WTC11 (cell line): ENCODE results near the gene NCKAP5. TPM values are rescaled to one million over a fixed set of nuclear protein-coding genes. Genes with fewer than 3 reads are reported as not detected.

Experiments
- ATAC-seq: fragments of 200-7000 bp; cut with Tn5 transposase; 2 replicates; pipeline ENCODE4 v1.10.0; 2021; ENCODE audit warnings: mild to moderate bottlenecking, moderate library complexity
- CTCF ChIA-PET: fragments of 300-600 bp; sonication (Branson Sonifier 250); formaldehyde crosslinking; loops from one replicate; lab custom pipeline; 2021; ENCODE audit warnings: antibody characterized with exemption; lab: Charles Lee
- POLR2A ChIA-PET: fragments of 350-600 bp; sonication (Branson Sonifier 250); formaldehyde crosslinking; loops from one replicate; lab custom pipeline; 2021; ENCODE audit warnings: antibody characterized with exemption; lab: Charles Lee
- DNase-seq: peaks from one replicate; pipeline ENCODE4 v3.0.0; 2021; ENCODE audit warnings: low spot score
- H3K27ac Mint-ChIP-seq: 2 replicates; pipeline ENCODE4 v1.8.0; 2021; ENCODE audit warnings: mixed read lengths
- H3K27me3 Mint-ChIP-seq: 2 replicates; pipeline ENCODE4 v1.8.0; 2021; ENCODE audit warnings: low read depth, mild to moderate bottlenecking, moderate library complexity, mixed read lengths
- H3K36me3 Mint-ChIP-seq: 2 replicates; pipeline ENCODE4 v1.8.0; 2021; ENCODE audit warnings: mixed read lengths
- H3K4me1 Mint-ChIP-seq: 2 replicates; pipeline ENCODE4 v1.8.0; 2022; ENCODE audit warnings: mixed read lengths
- H3K4me3 Mint-ChIP-seq: 2 replicates; pipeline ENCODE4 v1.8.0; 2021; ENCODE audit warnings: mild to moderate bottlenecking, moderate library complexity, mixed read lengths
- H3K9me3 Mint-ChIP-seq: 2 replicates; pipeline ENCODE4 v1.8.0; 2021; ENCODE audit warnings: mixed read lengths
- ARID4B ChIP-seq: sonication (generic); formaldehyde crosslinking; IDR thresholded peaks from 2 replicates; pipeline ENCODE4 v1.8.0; 2023; ENCODE audit warnings: missing genetic modification reagents, mild to moderate bottlenecking, borderline replicate concordance
- ATF3 ChIP-seq: sonication (generic); formaldehyde crosslinking; conservative IDR thresholded peaks from 2 replicates; pipeline ENCODE4 v1.8.1; 2022; ENCODE audit warnings: mild to moderate bottlenecking, missing genetic modification reagents
- CDX4 ChIP-seq: fragments of 250-450 bp; sonication (Bioruptor Pico); IDR thresholded peaks from 2 replicates; pipeline ENCODE4 v1.9.0; 2021; ENCODE audit warnings: moderate library complexity, mild to moderate bottlenecking, inconsistent platforms, borderline replicate concordance
- FOXK1 ChIP-seq: sonication (generic); formaldehyde crosslinking; IDR thresholded peaks from 2 replicates; pipeline ENCODE4 v1.8.0; 2022; ENCODE audit warnings: mild to moderate bottlenecking, moderate library complexity, missing genetic modification reagents
- FOXP1 ChIP-seq: sonication (generic); formaldehyde crosslinking; IDR thresholded peaks from 2 replicates; pipeline ENCODE4 v1.8.0; 2022; ENCODE audit warnings: missing genetic modification reagents, mild to moderate bottlenecking, moderate library complexity, borderline replicate concordance
- GABPB1 ChIP-seq: sonication (generic); formaldehyde crosslinking; IDR thresholded peaks from 2 replicates; pipeline ENCODE4 v1.8.1; 2023; ENCODE audit warnings: mild to moderate bottlenecking, missing genetic modification reagents
- HMGA2 ChIP-seq: fragments of 250-450 bp; sonication (Bioruptor Pico); IDR thresholded peaks from 2 replicates; pipeline ENCODE4 v1.4.0; 2021; ENCODE audit warnings: mild to moderate bottlenecking, moderate library complexity
- IRF1 ChIP-seq: sonication (generic); formaldehyde crosslinking; IDR thresholded peaks from 2 replicates; pipeline ENCODE4 v1.8.0; 2023; ENCODE audit warnings: missing genetic modification reagents
- MAX ChIP-seq: sonication (generic); formaldehyde crosslinking; IDR thresholded peaks from 2 replicates; pipeline ENCODE4 v1.8.0; 2022; ENCODE audit warnings: mild to moderate bottlenecking, missing genetic modification reagents
- NR2C2 ChIP-seq: sonication (generic); formaldehyde crosslinking; IDR thresholded peaks from 2 replicates; pipeline ENCODE4 v1.8.0; 2022; ENCODE audit warnings: mild to moderate bottlenecking, missing genetic modification reagents
- PRDM15 ChIP-seq: sonication (generic); formaldehyde crosslinking; IDR thresholded peaks from 2 replicates; pipeline ENCODE4 v1.8.0; 2022; ENCODE audit warnings: missing genetic modification reagents
- PRRX2 ChIP-seq: fragments of 250-450 bp; sonication (Bioruptor Pico); IDR thresholded peaks from 2 replicates; pipeline ENCODE4 v1.8.0; 2021; ENCODE audit warnings: mild to moderate bottlenecking
- RELA ChIP-seq: sonication (generic); formaldehyde crosslinking; IDR thresholded peaks from 2 replicates; pipeline ENCODE4 v1.8.1; 2022; ENCODE audit warnings: missing genetic modification reagents, mild to moderate bottlenecking, borderline replicate concordance
- RORB ChIP-seq: fragments of 250-450 bp; sonication (Bioruptor Pico); IDR thresholded peaks from 2 replicates; pipeline ENCODE4 v1.9.0; 2021; ENCODE audit warnings: mild to moderate bottlenecking
- SP1 ChIP-seq: sonication (generic); formaldehyde crosslinking; conservative IDR thresholded peaks from 2 replicates; pipeline ENCODE4 v1.8.1; 2022; ENCODE audit warnings: missing genetic modification reagents
- ZNF138 ChIP-seq: sonication (generic); formaldehyde crosslinking; conservative IDR thresholded peaks from 2 replicates; pipeline ENCODE4 v1.8.1; 2022; ENCODE audit warnings: mild to moderate bottlenecking, moderate library complexity, missing genetic modification reagents
- ZNF396 ChIP-seq: fragments of 250-450 bp; sonication (Bioruptor Pico); IDR thresholded peaks from 2 replicates; pipeline ENCODE4 v1.8.0; 2021; ENCODE audit warnings: mild to moderate bottlenecking, moderate library complexity, borderline replicate concordance
- ZNF425 ChIP-seq: fragments of 250-450 bp; sonication (Bioruptor Pico); conservative IDR thresholded peaks from 2 replicates; pipeline ENCODE4 v1.9.0; 2021; ENCODE audit warnings: mild to moderate bottlenecking
- total RNA-seq: library from RNA; stranded (reverse); gene quantifications from 3 replicates; pipeline ENCODE4 v1.2.3, GENCODE V29; 2021

The NCKAP5 gene
- total RNA-seq, 1 experiment from 2014 or later = 0.55 TPM

GRCh38 chr2:133513893-133514292, 54.4 kb downstream of the NCKAP5 start:
- no peaks in the 10 kb centered on the region for H3K36me3 Mint-ChIP-seq
- peaks cover 2% of the 10 kb centered on the region for H3K27me3 Mint-ChIP-seq
- no peak for DNase-seq
- POLR2A ChIA-PET = no interaction called here
- TF ChIP-seq PRRX2 (no peak), ATF3 (CRISPR knock-in tag) (no peak), ARID4B (CRISPR knock-in tag) (no peak), ZNF425 (CRISPR knock-in tag) (no peak), GABPB1 (CRISPR knock-in tag) (no peak)
- no peak for ATAC-seq
- CTCF ChIA-PET = no interaction called here
- no peaks in the 10 kb centered on the region for H3K4me1 Mint-ChIP-seq
- no peak overlapping the region for H3K4me3 Mint-ChIP-seq
- H3K27ac Mint-ChIP-seq = no peak overlapping the region
- H3K9me3 Mint-ChIP-seq = no peaks in the 10 kb centered on the region

GRCh38 chr2:133512121-133512520, 56.1 kb downstream of the NCKAP5 start:
- CTCF ChIA-PET = interaction anchor here (1.0 kb wide), 1 partner anchor 249 kb away, joined by 6 read pairs; no protein-coding TSS in a partner anchor
- Mint-ChIP-seq H3K4me1 (no peaks in the 10 kb centered on the region), H3K27me3 (peaks cover 2% of the 10 kb centered on the region)

More at GRCh38 chr2:133512121-133512520, 56.1 kb downstream of the NCKAP5 start:
- Mint-ChIP-seq H3K9me3 (no peaks in the 10 kb centered on the region), H3K36me3 (no peaks in the 10 kb centered on the region), H3K27ac (no peak overlapping the region), H3K4me3 (no peak overlapping the region)
- POLR2A ChIA-PET = no interaction called here
- TF ChIP-seq ZNF138 (no peak), FOXK1 (CRISPR knock-in tag) (no peak), RELA (no peak), NR2C2 (CRISPR knock-in tag) (no peak), RORB (CRISPR knock-in tag) (no peak), ZNF396 (CRISPR knock-in tag) (no peak), HMGA2 (CRISPR knock-in tag) (no peak), SP1 (CRISPR knock-in tag) (no peak), CDX4 (CRISPR knock-in tag) (no peak), MAX (CRISPR knock-in tag) (no peak), PRDM15 (CRISPR knock-in tag) (no peak), FOXP1 (CRISPR knock-in tag) (no peak), IRF1 (CRISPR knock-in tag) (no peak)
- no peak for DNase-seq
- ATAC-seq = no peak
